CD14-positive monocyte (primary cell): ENCODE measurements around the gene ADAMTSL1. TPM values are rescaled to one million over a fixed set of nuclear protein-coding genes. Genes with fewer than 3 reads are reported as not detected.

Experiments used
- DNase-seq, 3 donors: peaks; one replicate each; pipeline ENCODE4 v3.0.0-alpha.2; 2011 to 2022
- H2AFZ ChIP-seq: 2 replicates; pipeline ENCODE4 v1.6.0; 2012; ENCODE audit warnings: mild to moderate bottlenecking, low read depth, low read length, inconsistent platforms; ENCODE audit not compliant: insufficient read depth, poor library complexity, severe bottlenecking
- H3K27ac ChIP-seq, 2 donors: 1 replicate in 1 of 2; 2 replicates in 1 of 2; pipeline ENCODE4 v1.5.1; 2012 to 2013; ENCODE audit warnings: low read length in 2 of 2, control low read depth in 1 of 2, inconsistent platforms in 1 of 2, low read depth in 1 of 2, mild to moderate bottlenecking in 1 of 2
- H3K27me3 ChIP-seq, 2 donors: one replicate each; pipeline versions ENCODE4 v1.6.0 to v1.6.1; 2011 to 2013; ENCODE audit warnings: low read length in 2 of 2; ENCODE audit not compliant: control insufficient read depth in 2 of 2, insufficient read depth in 2 of 2
- H3K36me3 ChIP-seq, 2 donors: replicated peaks in 1 of 2; 1 replicate in 1 of 2; 2 replicates in 1 of 2; pipeline versions ENCODE4 v1.5.1 to v1.6.1; 2012 to 2013; ENCODE audit warnings: low read length in 2 of 2, control low read depth in 1 of 2, inconsistent platforms in 1 of 2, mild to moderate bottlenecking in 1 of 2; ENCODE audit not compliant: insufficient read depth in 2 of 2, control insufficient read depth in 1 of 2
- H3K4me1 ChIP-seq, 2 donors: 1 replicate in 1 of 2; 2 replicates in 1 of 2; pipeline versions ENCODE4 v1.5.1 to v1.6.1; 2012 to 2013; ENCODE audit warnings: low read length in 2 of 2, control low read depth in 1 of 2, inconsistent platforms in 1 of 2, mild to moderate bottlenecking in 1 of 2, moderate library complexity in 1 of 2; ENCODE audit not compliant: insufficient read depth in 2 of 2, control insufficient read depth in 1 of 2
- H3K4me2 ChIP-seq: replicated peaks from 2 replicates; pipeline ENCODE3; 2012; ENCODE audit warnings: low read length, moderate library complexity, mild to moderate bottlenecking; ENCODE audit not compliant: poor library complexity, severe bottlenecking; ENCODE audit errors: extremely low read depth
- H3K4me3 ChIP-seq, 3 experiments: fragments of 200-600 bp in 1 of 3; sonication (generic) in 1 of 3; replicated peaks in 1 of 3; 1 replicate in 2 of 3; 2 replicates in 1 of 3; pipeline ENCODE4 v1.5.1; 2011 to 2013; ENCODE audit warnings: low read length in 3 of 3, mild to moderate bottlenecking in 3 of 3, control low read depth in 2 of 3, low read depth in 2 of 3, inconsistent platforms in 1 of 3, moderate library complexity in 1 of 3
- H3K79me2 ChIP-seq: 2 replicates; pipeline ENCODE4 v1.6.0; 2012; ENCODE audit warnings: mild to moderate bottlenecking, control low read depth, inconsistent platforms, low read length, moderate library complexity; ENCODE audit not compliant: insufficient read depth
- H3K9ac ChIP-seq: 2 replicates; pipeline ENCODE4 v1.6.0; 2017; ENCODE audit warnings: low read length, mild to moderate bottlenecking; ENCODE audit not compliant: insufficient read depth, poor library complexity, severe bottlenecking
- H3K9me3 ChIP-seq, 2 donors: replicated peaks in 1 of 2; 1 replicate in 1 of 2; 2 replicates in 1 of 2; pipeline versions ENCODE4 v1.5.1 to v1.6.1; 2012 to 2013; ENCODE audit warnings: low read length in 2 of 2, control low read depth in 1 of 2; ENCODE audit not compliant: control insufficient read depth in 1 of 2, insufficient read depth in 1 of 2
- H4K20me1 ChIP-seq: 2 replicates; pipeline ENCODE4 v1.6.0; 2012; ENCODE audit warnings: mild to moderate bottlenecking, low read length, control low read depth, moderate library complexity; ENCODE audit not compliant: insufficient read depth
- H3K27ac Mint-ChIP-seq, 7 donors: one replicate each; pipeline ENCODE4 v1.8.0; 2020; ENCODE audit warnings: mild to moderate bottlenecking in 7 of 7, mixed read lengths in 7 of 7, moderate library complexity in 6 of 7, inconsistent platforms in 2 of 7
- H3K27me3 Mint-ChIP-seq, 3 donors: one replicate each; pipeline ENCODE4 v1.8.0; 2021 to 2022; ENCODE audit warnings: low read depth in 3 of 3, mild to moderate bottlenecking in 3 of 3, mixed read lengths in 3 of 3, moderate library complexity in 3 of 3, inconsistent platforms in 1 of 3
- H3K36me3 Mint-ChIP-seq, 2 donors: one replicate each; pipeline ENCODE4 v1.8.0; 2020; ENCODE audit warnings: mixed read lengths in 2 of 2, inconsistent platforms in 1 of 2, mild to moderate bottlenecking in 1 of 2
- H3K4me1 Mint-ChIP-seq: one replicate; pipeline ENCODE4 v1.8.0; 2020; ENCODE audit warnings: mild to moderate bottlenecking, mixed read lengths
- H3K4me3 Mint-ChIP-seq, 2 donors: one replicate each; pipeline ENCODE4 v1.8.0; 2020; ENCODE audit warnings: mild to moderate bottlenecking in 2 of 2, mixed read lengths in 2 of 2, moderate library complexity in 1 of 2
- H3K9me3 Mint-ChIP-seq, 7 donors: one replicate each; pipeline ENCODE4 v1.8.0; 2020 to 2022; ENCODE audit warnings: mixed read lengths in 7 of 7, mild to moderate bottlenecking in 6 of 7, moderate library complexity in 6 of 7, inconsistent platforms in 2 of 7
- CTCF ChIP-seq: fragments of 200-600 bp; IDR thresholded peaks from one replicate; pipeline ENCODE4 v1.8.0; 2022; ENCODE audit warnings: antibody characterized with exemption, mild to moderate bottlenecking
- WGBS: methylation state at CpG from one replicate; pipeline ENCODE4 v1.1.5; 2013; ENCODE audit warnings: missing lambda C conversion rate; ENCODE audit not compliant: insufficient coverage; 5-methylcytosine and 5-hydroxymethylcytosine counted together
- intact Hi-C, 2 donors: fragments of 100-400 bp; cut with micrococcal nuclease; formaldehyde crosslinking; loops; one replicate each; pipeline versions ENCODE4 v1.15.0 to v1.15.1; 2023
- polyA plus RNA-seq, 3 donors: library from polyadenylated mRNA; depleted of rRNA in 1 of 3; unstranded in 2 of 3; stranded (reverse) in 1 of 3; fragments of 300-500 nt in 2 of 3; fragments of >200 nt in 1 of 3; fragmentation: Illumina TruSeq in 2 of 3; gene quantifications; 1 replicate in 2 of 3; 2 replicates in 1 of 3; pipeline ENCODE4 v1.2.3, GENCODE V29; 2012 to 2021

The ADAMTSL1 gene
- polyA plus RNA-seq, 3 donors: not detected

GRCh38 chr9:18905028-18905882 lies 431.3 kb downstream of the ADAMTSL1 start:
- Histone ChIP-seq H4K20me1 (no peaks in the 10 kb centered on the region), H3K27me3 (no peaks in the 10 kb centered on the region), H3K9ac (no peak overlapping the region), H3K4me1 (no peaks in the 10 kb centered on the region), H3K9me3 (no peaks in the 10 kb centered on the region), H3K27ac (no peak overlapping the region), H3K36me3 (no peaks in the 10 kb centered on the region), H3K79me2 (no peaks in the 10 kb centered on the region), H3K4me2 (no peak overlapping the region), H3K4me3 (no peak overlapping the region), H2AFZ (no peak overlapping the region)
- Mint-ChIP-seq H3K9me3 (peaks cover 2 to 14% (median 2%) of the 10 kb centered on the region in 7 donors), H3K36me3 (no peaks in the 10 kb centered on the region), H3K27ac (no peak overlapping the region), H3K4me1 (no peaks in the 10 kb centered on the region), H3K4me3 (no peak overlapping the region), H3K27me3 (peaks cover 0 to 8% (median 0%) of the 10 kb centered on the region in 3 donors)
- 89% methylated on average over 6 of the region's 11 CpGs for WGBS
- no peak for DNase-seq
- intact Hi-C loops: no loop called here
- no peak for TF ChIP-seq CTCF

GRCh38 chr9:18905883-18906629 lies 432.1 kb downstream of the ADAMTSL1 start:
- no peak overlapping the region for H3K27ac Mint-ChIP-seq
- H3K4me1 Mint-ChIP-seq: no peaks in the 10 kb centered on the region
- Histone ChIP-seq H3K27ac (no peak overlapping the region), H3K9ac (no peak overlapping the region), H3K4me2 (no peak overlapping the region), H3K79me2 (no peaks in the 10 kb centered on the region), H3K9me3 (no peaks in the 10 kb centered on the region), H3K27me3 (no peaks in the 10 kb centered on the region), H3K4me1 (no peaks in the 10 kb centered on the region), H3K4me3 (no peak overlapping the region), H4K20me1 (no peaks in the 10 kb centered on the region), H3K36me3 (no peaks in the 10 kb centered on the region), H2AFZ (no peak overlapping the region)
- H3K27me3 Mint-ChIP-seq: peaks cover 0 to 8% (median 0%) of the 10 kb centered on the region in 3 donors
- no peak for TF ChIP-seq CTCF
- peaks cover 2 to 12% (median 2%) of the 10 kb centered on the region in 7 donors for H3K9me3 Mint-ChIP-seq
- WGBS: 100% methylated on average over 2 of the region's 9 CpGs
- DNase-seq: no peak
- H3K36me3 Mint-ChIP-seq: no peaks in the 10 kb centered on the region
- intact Hi-C loops: no loop called here
- H3K4me3 Mint-ChIP-seq: no peak overlapping the region
